RPMI7951 (cell line): ENCODE results near the gene HIC2. TPM values are rescaled to one million over a fixed set of nuclear protein-coding genes. Genes with fewer than 3 reads are reported as not detected.
"Not testable (repeated sequence)": the region's sequence is repeated elsewhere in the genome, so short reads cannot be mapped to it uniquely, and the experiment has no call there.

Experiments
- DNase-seq: peaks from one replicate; pipeline ENCODE4 v3.0.0-alpha.2; 2012; ENCODE audit warnings: low read depth
- total RNA-seq: library from RNA; depleted of rRNA; stranded (reverse); fragments of >200 nt; shearing (Covaris generic); gene quantifications from 2 replicates; pipeline ENCODE4 v1.2.3, GENCODE V29; 2014

The HIC2 gene
- total RNA-seq, 1 experiment from 2014 or later: 0.24 TPM

DNA sequence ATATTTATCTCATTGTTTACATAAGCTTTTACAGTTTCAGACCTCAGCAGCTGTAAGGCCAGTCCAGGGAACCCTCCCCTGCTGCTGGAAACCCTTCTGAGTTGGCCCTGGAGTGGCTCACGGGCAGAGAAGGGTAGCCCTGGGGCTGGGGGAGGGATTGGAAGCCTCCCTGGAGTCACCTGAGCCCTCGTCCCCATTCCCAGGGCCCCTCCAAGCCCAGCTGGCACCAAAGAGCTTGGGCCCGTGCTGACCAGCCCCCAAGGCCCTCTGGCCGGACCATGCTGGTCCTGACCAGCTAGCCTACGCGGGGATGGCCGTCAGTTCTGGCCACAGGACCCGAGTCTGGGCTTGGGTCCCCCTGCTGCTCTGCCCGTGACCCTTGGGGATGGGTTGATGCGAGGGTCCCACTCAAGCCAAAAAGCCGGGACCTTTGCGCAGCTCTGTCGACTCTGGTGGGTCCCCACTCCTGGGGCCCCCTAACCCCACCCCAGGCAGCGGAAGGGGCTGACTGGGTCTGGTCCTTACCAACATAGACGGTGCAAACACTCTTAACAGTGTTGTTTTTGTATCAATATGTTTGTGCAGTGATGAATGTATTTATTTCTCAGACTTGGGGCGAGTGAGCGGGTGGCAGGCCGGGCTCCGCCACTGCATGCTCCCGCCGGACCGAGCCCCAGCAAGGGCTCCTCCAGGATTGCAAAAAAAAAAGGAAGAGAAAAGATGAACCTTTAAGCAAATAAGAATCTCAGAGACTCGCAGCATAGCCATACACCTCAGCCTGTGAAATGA lies 32.6 kb downstream of the HIC2 start:
- DNase-seq: no peak

DNA sequence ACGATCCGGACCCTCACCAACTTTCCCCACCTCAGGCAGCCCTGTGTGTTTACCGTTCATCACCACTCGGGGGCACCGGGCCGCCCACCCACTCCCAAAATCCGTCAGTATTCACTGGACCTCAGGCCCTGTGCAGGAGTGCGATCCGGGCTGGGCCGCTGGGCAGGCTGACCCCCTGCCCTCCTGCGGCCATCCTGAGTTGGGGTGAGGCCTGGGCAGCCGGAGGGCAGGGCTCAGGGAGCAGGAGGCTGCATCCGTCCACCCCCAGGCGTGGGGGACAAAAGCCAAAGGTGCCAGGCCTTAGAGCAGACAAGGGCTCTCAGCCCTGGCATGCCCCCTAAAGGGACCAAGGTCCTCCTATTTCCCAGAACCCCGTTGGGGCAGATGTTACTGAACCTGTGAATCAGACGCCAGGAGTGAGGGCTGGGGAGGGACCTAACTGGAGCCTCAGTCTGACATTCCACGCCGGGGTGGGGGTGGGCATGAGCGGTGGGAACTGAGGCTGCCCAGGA lies 33.2 kb downstream of the HIC2 start:
- DNase-seq: no peak

DNA sequence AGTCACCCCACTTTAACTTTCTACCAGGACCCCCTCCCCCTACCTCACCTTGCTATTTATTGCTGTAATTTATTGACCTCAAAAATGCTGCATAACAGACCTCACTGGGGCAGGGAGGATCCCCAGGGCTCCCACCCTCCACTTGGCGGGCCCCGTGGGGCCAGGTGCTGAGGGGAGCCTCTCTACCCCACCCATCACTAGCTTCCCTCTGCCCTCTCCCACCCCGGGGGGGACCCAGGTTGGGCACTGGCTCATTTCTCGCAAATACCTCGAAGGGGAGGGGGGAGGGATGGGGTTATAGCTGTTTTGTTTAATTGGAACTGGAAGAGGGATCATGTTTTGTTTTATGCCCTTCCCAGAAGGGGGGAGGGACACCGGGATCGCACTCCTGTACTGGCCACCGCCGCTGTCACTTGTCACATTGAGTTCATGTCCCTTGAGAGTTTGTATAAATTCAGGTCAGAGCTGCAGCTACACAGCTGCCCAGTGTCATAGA lies 33.7 kb downstream of the HIC2 start:
- DNase-seq: no peak

DNA sequence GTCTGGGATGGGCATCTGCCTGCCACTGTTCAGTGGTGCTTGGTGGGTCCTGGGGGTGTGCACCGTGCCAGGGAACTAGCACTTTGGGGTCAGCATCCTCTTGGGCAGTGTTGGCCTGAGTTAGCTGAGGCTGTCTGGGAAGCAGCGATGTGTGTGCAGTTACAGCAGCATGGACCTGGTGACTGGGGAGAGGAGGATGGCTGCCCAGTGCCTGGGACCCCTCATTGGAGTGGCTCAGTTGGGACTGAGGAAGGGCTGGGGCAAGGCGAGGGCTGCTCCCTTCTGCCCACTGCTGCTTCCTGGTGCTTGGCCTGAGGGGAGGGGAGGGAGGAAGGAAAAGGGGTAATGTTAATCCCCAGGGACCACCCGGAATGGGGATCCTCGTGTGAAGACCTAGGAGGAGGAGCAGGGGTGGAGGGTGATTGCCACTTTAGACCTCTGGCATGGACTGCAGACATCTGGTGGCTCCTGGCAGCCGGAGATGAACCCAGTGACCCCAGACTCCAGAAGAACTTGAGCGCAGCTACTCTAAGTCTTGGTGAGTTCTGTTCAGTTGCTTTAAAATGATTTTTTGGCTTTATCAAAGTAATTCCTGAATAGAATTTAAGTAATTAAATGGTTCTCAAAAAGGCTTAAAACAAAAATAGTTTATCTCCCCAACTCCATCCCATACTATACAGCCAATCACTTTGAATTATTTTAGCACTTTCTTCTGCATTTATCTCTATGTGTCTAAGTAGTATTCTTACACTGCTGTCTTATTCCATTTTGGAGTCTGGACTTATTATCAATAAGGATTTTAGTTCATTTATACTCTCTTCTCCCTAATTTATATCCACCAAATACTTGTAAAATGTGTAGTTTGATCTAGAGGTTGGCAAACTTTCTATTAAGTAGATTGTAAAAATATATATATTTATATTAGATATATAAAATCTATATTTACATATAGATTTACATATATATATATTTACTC lies 34.7 kb downstream of the HIC2 start:
- DNase-seq: no peak

DNA sequence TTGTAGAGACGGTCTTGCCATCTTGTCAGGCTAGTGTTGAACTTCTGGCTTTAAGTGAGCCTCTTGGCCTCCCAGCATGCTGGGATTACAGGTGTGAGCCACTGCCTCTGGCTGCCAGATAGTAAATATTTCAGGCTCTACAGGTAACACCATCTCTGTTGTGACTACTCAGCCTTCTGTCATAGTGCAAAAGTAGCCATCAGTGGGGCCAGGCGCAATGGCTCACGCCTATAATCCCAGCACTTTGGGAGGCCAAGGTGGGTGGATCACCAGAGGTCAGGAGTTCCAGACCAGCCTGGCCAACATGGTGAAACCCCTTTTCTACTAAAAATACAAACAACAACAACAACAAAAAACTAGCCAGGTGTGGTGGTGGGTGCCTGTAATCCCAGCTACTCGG lies 35.5 kb downstream of the HIC2 start:
- DNase-seq: not testable (repeated sequence)

DNA sequence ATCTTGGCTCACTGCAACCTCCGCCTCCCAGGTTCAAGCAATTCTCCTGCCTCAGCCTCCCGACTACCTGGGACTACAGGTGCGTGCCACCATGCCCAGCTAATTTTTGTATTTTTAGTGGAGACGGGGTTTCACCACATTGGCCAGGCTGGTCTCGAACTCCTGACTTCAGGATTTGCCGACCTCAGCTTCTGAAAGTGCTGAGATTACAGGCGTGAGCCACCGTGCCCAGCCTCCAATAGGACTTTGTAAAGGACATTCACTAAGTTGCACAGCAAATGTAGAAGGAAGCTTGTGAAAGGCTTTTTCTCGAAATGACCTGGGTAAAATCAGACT lies 37.8 kb downstream of the HIC2 start:
- not testable (repeated sequence) for DNase-seq

DNA sequence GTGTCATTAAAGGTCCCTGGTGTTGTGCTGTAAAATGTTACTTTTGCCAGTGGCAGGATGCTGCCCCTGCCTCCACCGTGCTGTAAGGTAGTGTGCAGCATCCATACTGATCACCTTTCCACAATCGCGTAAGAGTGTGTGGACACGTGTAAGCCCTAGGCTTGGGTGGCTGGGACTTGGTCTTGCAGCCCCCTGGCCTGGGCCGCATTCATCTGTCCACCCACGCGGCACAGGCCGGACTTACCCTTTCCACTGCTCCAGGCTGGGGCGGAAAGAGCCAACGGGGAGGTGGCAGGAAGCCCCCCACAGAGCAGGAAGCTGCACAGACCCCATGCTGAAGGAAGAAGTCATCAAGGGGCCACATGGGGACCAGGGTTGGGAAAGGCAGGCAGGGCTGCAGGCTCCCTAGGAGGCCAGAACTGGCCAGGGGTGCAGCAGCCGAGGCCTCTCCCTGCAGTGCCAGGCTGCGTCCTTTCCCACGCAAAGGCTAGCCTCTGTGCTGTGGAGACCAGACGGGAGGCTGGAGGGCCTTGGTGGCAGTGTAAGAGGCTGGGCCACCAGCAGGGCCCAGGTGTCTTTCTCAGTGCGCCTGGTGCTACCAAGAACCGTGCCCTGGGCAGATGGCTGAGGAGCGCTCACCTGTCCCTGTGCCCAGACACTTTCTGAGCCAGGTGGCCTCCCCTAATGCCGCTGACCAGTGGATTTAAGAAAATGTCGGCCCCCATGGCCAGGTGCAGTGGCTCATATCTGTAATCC lies 38.3 kb downstream of the HIC2 start:
- no peak for DNase-seq

DNA sequence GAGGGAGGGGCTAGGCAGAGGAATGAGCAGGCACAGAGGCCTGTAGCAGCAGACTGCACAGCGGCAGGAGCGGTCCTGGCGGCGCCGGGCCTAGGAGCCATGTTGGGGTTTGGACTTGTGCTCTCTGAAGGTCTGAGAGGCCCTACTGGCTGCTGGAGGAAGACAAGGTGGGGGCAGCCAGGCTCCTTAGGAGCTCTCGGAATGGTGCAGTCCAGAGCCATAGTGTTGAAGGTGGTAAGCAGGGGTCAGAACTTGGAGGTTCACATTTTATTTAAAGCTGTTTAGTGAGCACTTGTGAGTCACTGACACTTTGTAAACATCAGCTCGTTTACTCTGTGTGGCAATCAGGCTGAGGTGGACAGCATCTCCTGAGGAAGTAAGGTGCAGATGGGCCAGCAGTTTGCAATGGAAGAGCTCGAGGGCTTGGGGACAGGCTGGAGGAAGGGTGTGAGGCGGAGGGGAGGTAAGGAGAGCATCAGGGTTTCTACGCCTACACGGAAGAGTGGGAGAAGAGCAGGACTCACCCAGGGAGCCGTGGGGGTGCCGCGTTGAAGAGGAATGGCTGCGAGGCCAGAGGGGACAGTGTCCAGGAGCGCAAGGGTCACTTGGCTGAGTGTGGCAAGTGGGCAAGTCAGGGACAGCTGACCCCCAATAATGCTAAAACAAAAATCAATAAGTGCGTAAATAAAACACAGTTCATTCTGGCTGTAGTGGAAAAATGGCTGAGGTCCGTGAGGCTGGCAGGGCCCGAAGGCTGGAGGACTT lies 40.0 kb downstream of the HIC2 start:
- DNase-seq: no peak

DNA sequence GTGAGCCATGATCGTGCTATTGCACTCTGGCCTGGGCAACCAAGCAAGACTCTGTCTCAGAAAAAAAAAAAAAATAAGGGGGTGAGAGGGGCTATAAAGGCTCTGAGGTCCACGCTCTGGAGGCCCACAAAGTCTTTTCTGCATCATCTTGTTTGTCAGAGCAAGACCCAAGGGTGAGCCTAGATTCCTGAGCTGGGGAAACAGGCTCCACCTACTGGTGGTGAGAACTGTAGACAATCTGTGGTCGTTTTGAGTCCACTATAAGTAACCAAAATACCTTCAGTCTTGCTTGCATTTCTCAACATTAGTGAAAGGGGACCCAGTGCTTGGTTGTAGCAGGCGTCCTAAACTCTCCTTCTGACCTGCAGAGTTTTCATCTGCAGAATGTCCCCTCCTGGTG lies 45.5 kb downstream of the HIC2 start:
- not testable (repeated sequence) for DNase-seq

DNA sequence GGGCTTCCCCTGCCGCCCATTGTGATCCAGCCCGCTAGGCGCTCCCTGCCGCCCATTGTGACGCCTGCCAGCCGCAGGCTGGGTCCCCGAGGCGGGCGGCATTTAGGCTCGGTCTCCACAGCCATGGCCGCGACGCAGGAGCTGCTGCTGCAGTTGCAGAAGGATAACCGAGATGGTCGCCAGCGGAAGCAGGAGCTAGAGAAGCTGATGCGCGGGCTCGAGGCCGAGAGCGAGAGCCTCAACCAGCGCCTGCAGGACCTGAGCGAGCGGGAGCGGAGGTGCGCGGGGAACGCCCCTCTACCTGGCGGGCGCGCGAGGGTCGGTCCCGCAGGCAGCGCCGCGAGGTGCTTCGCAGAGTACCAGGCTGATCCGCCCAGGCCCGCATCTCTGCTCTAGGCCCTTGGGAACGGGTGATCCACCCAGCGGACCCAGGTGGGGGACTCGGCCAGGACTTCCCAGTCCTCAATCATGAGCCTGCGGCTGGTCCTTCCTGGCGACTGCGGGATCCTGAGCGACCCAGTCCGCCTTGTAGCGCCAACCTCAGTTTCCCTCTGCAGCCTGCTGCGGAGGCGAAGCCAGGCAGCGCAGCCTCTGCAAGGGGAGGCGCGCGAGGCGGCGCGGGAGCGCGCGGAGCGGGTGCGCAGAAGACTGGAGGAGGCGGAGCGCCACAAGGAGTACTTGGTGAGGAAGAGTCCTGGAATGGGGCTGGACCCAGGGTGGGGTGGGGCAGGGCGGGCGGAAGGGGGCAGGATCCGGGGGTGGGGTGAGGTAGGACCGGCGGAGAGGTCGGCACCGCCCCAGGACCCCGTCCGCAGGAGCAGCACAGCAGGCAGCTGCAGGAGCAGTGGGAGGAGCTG lies 50.4 kb downstream of the HIC2 start, which contains the start of gene TMEM191C:
TMEM191C (plus strand) TSS at position 51 of the 857 bp plus-strand sequence; CDS start at position 124, 73 bp downstream.
- not testable (repeated sequence) for DNase-seq

DNA sequence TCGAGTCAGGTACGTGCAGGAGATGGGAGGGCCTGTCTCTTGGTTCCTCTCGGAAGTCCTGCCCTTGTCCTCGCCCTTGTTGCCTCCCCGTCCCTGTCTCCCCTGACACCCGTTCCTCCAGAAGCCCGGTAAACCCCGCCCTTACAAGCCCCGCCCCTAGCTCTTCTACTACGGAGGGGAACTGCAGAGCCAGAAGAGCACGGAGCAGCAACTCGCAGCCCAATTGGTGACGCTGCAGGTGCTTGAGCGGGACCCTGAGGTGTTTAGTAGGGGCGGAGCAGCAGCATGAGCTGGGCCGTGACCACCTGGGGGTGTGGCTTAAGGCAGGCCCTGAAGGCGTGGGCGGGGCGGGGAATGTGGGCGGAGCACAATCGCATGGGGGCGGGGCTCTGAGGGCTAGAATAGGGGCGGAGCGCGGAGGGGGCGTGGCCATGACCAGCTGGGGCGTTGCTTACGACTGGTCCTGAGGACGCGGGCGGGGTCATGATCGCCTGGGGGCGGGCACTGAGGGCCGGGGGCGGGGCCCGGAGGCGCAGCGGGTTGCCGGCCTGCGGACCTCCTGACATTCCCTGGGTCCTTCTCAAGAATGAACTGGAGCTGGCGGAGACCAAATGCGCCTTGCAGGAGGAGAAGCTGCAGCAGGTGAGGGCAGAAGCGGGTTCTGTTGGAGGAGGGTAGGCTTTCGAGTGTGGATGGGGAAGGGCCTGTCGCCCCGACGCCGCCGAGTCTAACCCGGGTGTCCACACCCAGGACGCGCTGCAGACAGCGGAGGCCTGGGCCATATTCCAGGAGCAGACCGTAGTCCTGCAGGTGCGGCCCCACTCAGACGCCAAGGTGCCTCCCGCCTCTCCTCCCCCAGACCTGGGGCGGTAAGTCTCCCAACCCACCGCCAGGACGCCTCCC lies 51.3 kb downstream of the HIC2 start:
- peak; percentile 79 for DNase-seq

DNA sequence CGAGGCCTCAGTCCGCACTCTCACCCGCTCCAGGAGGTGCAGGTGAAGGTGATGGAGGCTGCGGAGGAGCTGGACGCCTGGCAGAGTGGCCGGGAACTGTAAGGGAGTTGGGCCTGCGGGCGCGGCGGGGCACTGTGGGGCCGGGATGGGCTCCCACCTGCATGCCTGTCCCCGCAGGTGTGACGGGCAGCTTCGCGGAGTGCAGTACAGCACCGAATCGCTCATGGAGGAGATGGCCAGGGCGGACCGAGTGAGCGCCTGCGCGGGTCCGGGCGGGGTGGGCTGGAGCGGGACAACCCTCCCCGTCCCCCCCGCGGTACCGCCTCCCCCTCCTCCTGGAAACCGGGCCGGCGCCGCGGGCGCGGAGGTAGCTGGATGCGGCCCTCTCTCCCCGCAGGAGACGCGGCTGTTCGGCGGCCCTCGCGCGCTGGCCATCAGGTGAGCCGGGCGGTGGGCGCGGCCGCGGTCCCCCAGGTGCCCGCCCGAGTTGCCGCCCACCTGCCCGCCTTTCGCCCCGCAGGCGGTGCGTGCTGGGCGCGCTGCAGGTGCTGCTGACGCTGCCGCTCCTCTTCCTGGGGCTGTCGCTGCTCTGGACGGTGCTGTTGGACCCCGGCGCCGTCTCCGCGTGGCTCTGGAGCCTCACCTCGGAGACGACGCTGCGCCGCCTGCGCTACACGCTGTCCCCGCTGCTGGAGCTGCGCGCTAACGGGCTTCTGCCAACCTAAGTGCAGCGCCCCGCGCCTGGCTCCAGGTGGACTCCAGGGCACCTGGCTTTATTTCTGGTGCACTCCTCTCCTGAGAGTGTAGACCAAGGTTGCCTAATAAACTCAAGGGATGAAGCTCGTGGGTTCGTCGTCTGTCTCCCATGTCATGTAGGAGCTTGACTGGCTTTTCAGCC lies 52.2 kb downstream of the HIC2 start:
- DNase-seq: not testable (repeated sequence)

DNA sequence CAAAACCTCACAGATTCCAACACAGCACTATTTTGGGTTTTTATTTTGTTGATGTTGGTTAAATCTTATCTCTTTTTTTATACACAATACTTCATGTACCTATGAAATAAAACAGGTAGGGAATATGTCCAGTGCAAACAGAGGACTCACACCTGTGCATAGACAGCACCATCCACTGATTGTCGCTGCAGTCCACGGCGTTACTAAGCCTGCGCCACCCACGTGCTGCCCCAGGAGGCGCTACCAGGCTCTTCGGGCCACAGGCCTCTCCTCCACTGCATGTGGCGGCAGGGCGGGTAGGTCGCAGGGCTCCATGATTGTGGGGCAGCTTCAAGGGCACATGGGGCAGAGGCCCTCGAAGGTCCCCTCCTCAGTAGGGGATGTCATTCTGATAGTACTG lies 55.8 kb downstream of the HIC2 start:
- not testable (repeated sequence) for DNase-seq

DNA sequence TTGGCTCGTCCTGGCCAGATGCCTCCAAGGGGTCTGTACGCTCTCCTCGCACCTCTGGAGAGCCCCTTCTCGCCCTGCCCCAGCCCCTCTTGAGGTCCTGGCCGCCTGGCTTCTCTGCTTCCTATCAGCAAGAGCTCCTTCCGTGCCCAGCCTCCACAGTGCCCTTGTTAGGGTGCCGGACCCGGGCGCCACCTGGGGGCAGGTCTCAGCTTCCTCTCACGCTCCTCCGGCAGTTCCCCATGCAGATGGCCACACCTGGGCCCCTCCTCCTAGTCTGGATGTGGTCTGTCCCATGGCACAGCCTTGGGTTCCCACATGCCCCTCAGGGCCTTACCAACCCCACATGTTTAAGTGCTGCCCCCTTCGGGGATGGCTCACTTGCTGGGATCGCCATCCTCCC lies 56.5 kb downstream of the HIC2 start:
- DNase-seq: not testable (repeated sequence)

DNA sequence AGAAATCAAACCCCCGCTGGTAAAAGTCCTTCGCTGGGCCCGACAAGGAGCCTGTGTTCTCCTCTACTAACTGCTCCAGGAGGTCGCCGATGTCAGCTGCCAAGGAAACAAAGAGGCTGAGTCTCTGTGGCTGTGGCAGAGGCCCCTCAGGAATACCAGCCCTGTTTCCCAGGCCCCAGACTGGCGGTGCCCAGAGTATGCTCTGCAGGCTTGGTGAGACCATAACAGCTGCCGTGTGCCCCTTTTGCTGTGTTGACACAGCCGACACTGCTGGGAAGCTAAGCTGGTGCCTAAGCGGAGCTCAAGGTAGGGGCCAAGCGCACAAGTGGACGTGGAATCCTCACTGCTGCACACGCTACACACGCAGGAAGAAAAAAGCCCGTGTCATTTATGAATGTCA lies 66.9 kb downstream of the HIC2 start:
- not testable (repeated sequence) for DNase-seq

DNA sequence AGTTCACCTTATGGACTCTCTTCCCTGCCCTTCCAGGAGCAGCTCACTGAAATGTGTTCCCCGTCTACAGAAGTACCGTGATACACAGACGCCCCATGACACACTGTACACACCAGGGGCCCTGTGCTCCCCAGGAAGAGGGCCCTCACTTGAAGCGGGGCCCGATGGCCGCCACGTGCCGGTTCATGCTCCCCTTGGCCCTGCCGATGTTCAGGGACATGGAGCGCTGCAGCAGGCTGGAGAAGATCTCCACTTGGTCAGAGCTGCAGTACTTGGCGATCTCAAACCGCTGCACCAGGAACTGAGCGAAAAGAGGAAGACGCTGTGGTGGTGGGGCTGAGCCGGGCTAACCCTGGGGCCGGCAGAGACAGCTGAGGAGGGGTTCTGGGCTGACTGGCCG lies 70.6 kb downstream of the HIC2 start:
- not testable (repeated sequence) for DNase-seq

DNA sequence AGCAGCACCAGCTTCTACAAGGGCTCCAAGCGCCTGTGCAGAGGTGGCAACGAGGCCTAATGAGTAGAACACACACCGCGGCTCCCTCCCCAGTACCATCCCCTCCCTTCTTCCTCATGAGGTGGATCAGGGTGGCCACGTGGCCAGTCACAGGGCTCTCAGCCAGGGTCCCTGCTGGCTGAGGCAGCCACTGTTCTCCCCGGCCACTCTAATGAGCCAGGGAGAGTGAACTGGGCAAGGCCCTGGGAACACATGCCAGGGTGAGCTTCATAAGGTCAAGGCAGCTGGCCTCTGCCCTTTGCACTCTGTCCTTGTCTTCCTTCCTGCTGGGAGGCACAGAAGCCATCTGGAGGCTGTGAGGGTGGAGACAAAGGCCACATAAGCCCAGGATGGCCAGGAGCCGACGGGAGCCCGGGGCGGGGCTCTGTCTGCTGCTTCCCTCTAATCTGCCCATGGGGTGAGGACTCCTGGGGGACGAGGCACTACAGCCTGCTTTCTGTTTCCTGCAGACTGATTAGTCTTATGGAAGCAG lies 72.0 kb downstream of the HIC2 start:
- DNase-seq: not testable (repeated sequence)
